HG03520 (cell line): ENCODE measurements around the gene KLKB1.
"Not testable (repeated sequence)": the region's sequence is repeated elsewhere in the genome, so short reads cannot be mapped to it uniquely, and the experiment has no call there.

ENCODE experiments used
- ATAC-seq: cut with Tn5 transposase; IDR thresholded peaks from one replicate; pipeline ENCODE4 v1.9.1; 2021; ENCODE audit warnings: mild to moderate bottlenecking, moderate library complexity; ENCODE audit not compliant: unreplicated experiment

The KLKB1 gene

GRCh38 chr4:186226521-186227189, 652 bp upstream of the KLKB1 start:
- ATAC-seq = no peak

- ATAC-seq = no peak
Measured at GRCh38 chr4:186227744-186228513, 622 bp downstream of the KLKB1 start.

- no peak for ATAC-seq
Measured at GRCh38 chr4:186228514-186228894, 1.2 kb downstream of the KLKB1 start.

- no peak for ATAC-seq
Measured at GRCh38 chr4:186234367-186234766, 7.1 kb downstream of the KLKB1 start.

GRCh38 chr4:186236126-186236525, 8.8 kb downstream of the KLKB1 start:
- ATAC-seq = no peak

GRCh38 chr4:186240452-186240847, 13.1 kb downstream of the KLKB1 start:
- no peak for ATAC-seq

- no peak for ATAC-seq
Measured at GRCh38 chr4:186240848-186241491, 13.7 kb downstream of the KLKB1 start.

GRCh38 chr4:186241616-186242015, 14.3 kb downstream of the KLKB1 start:
- no peak for ATAC-seq

- ATAC-seq = not testable (repeated sequence)
Measured at GRCh38 chr4:186242031-186242430, 14.7 kb downstream of the KLKB1 start.

- ATAC-seq = no peak
Measured at GRCh38 chr4:186243331-186243730, 16.0 kb downstream of the KLKB1 start.

GRCh38 chr4:186244835-186245234, 17.5 kb downstream of the KLKB1 start:
- ATAC-seq = no peak

- ATAC-seq = not testable (repeated sequence)
Measured at GRCh38 chr4:186247062-186247752, 19.9 kb downstream of the KLKB1 start.

GRCh38 chr4:186248643-186249042, 21.3 kb downstream of the KLKB1 start:
- ATAC-seq = no peak

- no peak for ATAC-seq
Measured at GRCh38 chr4:186249785-186250754, 22.8 kb downstream of the KLKB1 start.

GRCh38 chr4:186250760-186251159, 23.5 kb downstream of the KLKB1 start:
- ATAC-seq = no peak

- ATAC-seq = no peak
Measured at GRCh38 chr4:186255122-186255521, 27.8 kb downstream of the KLKB1 start.

- ATAC-seq = no peak
Measured at GRCh38 chr4:186258216-186258811, 31.0 kb downstream of the KLKB1 start.

GRCh38 chr4:186260117-186260503, 32.8 kb downstream of the KLKB1 start:
- ATAC-seq = no peak

GRCh38 chr4:186260504-186261448, 33.5 kb downstream of the KLKB1 start:
- ATAC-seq = no peak
